Ovary (tissue), 3 donors: ENCODE measurements around the gene TP53.

Source experiments
- POLR2A ChIP-seq: fragments of 450-650 bp; IDR thresholded peaks from one replicate; pipeline ENCODE4 v1.6.1; 2017; ENCODE audit warnings: antibody characterized with exemption, mild to moderate bottlenecking, moderate library complexity
- TF ChIP-seq, protein P1 (sequence below), 3 donors: fragments of 450-650 bp in 2 of 3; fragments of 200-600 bp in 1 of 3; IDR thresholded peaks; one replicate each; pipeline versions ENCODE4 v1.5.1 to v1.8.0; 2016 to 2022; ENCODE audit warnings: antibody characterized with exemption in 3 of 3, mild to moderate bottlenecking in 1 of 3
- donor health status: DM: no; HTN: no; CAD: no.

DNA sequence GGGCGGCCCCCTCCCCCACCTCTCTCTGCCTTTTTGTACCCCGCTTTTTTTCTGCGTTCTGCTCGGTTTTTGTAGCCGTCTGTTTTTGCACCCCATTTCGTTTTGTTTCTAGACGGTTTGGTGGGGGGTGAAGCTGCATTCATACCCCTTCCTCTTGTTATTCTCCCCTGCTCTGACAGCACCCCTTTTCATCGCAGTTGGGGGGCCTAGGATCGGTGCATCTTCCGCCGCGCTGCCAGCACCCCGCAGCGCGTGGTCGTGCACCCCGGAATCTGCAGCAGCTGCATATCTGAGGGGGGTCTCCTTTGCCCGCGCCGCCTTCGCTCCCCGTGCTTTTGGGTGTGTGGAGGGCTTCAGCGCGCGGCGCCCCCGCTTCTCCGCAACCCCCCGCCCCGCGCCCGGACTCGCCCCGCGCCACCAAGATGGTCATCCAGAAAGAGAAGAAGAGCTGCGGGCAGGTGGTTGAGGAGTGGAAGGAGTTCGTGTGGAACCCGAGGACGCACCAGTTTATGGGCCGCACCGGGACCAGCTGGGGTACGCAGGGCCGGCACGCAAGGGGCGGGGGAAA lies 36.1 kb downstream of the TP53 start:
- TF ChIP-seq, protein P1, sequence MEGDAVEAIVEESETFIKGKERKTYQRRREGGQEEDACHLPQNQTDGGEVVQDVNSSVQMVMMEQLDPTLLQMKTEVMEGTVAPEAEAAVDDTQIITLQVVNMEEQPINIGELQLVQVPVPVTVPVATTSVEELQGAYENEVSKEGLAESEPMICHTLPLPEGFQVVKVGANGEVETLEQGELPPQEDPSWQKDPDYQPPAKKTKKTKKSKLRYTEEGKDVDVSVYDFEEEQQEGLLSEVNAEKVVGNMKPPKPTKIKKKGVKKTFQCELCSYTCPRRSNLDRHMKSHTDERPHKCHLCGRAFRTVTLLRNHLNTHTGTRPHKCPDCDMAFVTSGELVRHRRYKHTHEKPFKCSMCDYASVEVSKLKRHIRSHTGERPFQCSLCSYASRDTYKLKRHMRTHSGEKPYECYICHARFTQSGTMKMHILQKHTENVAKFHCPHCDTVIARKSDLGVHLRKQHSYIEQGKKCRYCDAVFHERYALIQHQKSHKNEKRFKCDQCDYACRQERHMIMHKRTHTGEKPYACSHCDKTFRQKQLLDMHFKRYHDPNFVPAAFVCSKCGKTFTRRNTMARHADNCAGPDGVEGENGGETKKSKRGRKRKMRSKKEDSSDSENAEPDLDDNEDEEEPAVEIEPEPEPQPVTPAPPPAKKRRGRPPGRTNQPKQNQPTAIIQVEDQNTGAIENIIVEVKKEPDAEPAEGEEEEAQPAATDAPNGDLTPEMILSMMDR (IDR thresholded peaks at IDR 0.05): no peak
- no peak for TF ChIP-seq POLR2A
